Measurements from ENCODE around the gene PLXNA2. TPM values are rescaled to one million over a fixed set of nuclear protein-coding genes. Genes with fewer than 3 reads are reported as not detected.

Gene PLXNA2
- total and polyA plus RNA-seq, 2 of the 8 experiments (the other 6 are each of a cell fraction or from before 2014, with no cell fraction given) = 0.33 to 1.5 TPM

DNA sequence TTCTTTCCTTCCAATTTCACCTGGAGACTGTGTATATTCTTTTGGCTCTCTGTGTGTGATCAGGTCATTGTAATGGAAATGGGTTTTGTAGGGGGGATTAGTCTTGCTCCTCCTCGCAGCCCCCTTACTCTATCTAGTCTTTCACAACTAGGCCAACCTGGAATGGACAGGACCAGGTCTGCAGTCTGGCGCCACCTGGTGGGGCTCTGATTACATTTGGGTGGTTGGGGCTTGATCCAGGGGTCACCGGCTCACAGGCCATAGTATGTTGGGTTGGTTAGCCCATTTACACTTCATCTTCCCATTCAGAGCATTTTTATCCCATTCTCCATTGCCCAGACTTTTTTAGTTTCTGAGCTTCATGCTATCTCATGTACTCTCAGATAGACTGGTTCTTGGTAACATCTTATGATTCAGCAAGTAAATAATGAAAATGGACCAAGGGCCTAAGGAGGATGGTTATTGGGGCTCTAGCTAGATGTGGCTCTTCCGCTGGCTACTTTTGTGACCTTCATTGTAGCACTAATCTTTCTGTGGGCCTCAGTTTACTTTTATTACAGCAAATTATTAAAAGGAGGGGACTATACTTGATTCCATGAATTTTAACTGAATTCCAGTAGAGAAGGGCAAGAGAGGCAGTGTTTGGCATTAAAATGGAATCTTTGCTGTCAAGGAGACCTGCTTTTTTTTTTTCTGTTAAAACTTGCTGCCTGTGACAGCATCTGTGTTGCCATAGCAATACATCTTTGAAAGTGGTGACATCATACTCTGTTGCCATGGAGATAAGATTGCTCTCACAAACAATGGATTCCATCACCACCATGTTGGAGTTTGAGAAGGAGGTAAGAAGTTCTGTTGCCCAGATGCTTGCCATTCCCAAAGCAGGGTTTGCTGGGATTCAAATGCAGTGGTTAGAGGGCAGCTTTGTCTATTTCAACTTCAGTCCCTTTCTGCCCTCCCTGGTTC, 150.1 kb downstream of the PLXNA2 start (continued):
- TF ChIP-seq, protein P1, sequence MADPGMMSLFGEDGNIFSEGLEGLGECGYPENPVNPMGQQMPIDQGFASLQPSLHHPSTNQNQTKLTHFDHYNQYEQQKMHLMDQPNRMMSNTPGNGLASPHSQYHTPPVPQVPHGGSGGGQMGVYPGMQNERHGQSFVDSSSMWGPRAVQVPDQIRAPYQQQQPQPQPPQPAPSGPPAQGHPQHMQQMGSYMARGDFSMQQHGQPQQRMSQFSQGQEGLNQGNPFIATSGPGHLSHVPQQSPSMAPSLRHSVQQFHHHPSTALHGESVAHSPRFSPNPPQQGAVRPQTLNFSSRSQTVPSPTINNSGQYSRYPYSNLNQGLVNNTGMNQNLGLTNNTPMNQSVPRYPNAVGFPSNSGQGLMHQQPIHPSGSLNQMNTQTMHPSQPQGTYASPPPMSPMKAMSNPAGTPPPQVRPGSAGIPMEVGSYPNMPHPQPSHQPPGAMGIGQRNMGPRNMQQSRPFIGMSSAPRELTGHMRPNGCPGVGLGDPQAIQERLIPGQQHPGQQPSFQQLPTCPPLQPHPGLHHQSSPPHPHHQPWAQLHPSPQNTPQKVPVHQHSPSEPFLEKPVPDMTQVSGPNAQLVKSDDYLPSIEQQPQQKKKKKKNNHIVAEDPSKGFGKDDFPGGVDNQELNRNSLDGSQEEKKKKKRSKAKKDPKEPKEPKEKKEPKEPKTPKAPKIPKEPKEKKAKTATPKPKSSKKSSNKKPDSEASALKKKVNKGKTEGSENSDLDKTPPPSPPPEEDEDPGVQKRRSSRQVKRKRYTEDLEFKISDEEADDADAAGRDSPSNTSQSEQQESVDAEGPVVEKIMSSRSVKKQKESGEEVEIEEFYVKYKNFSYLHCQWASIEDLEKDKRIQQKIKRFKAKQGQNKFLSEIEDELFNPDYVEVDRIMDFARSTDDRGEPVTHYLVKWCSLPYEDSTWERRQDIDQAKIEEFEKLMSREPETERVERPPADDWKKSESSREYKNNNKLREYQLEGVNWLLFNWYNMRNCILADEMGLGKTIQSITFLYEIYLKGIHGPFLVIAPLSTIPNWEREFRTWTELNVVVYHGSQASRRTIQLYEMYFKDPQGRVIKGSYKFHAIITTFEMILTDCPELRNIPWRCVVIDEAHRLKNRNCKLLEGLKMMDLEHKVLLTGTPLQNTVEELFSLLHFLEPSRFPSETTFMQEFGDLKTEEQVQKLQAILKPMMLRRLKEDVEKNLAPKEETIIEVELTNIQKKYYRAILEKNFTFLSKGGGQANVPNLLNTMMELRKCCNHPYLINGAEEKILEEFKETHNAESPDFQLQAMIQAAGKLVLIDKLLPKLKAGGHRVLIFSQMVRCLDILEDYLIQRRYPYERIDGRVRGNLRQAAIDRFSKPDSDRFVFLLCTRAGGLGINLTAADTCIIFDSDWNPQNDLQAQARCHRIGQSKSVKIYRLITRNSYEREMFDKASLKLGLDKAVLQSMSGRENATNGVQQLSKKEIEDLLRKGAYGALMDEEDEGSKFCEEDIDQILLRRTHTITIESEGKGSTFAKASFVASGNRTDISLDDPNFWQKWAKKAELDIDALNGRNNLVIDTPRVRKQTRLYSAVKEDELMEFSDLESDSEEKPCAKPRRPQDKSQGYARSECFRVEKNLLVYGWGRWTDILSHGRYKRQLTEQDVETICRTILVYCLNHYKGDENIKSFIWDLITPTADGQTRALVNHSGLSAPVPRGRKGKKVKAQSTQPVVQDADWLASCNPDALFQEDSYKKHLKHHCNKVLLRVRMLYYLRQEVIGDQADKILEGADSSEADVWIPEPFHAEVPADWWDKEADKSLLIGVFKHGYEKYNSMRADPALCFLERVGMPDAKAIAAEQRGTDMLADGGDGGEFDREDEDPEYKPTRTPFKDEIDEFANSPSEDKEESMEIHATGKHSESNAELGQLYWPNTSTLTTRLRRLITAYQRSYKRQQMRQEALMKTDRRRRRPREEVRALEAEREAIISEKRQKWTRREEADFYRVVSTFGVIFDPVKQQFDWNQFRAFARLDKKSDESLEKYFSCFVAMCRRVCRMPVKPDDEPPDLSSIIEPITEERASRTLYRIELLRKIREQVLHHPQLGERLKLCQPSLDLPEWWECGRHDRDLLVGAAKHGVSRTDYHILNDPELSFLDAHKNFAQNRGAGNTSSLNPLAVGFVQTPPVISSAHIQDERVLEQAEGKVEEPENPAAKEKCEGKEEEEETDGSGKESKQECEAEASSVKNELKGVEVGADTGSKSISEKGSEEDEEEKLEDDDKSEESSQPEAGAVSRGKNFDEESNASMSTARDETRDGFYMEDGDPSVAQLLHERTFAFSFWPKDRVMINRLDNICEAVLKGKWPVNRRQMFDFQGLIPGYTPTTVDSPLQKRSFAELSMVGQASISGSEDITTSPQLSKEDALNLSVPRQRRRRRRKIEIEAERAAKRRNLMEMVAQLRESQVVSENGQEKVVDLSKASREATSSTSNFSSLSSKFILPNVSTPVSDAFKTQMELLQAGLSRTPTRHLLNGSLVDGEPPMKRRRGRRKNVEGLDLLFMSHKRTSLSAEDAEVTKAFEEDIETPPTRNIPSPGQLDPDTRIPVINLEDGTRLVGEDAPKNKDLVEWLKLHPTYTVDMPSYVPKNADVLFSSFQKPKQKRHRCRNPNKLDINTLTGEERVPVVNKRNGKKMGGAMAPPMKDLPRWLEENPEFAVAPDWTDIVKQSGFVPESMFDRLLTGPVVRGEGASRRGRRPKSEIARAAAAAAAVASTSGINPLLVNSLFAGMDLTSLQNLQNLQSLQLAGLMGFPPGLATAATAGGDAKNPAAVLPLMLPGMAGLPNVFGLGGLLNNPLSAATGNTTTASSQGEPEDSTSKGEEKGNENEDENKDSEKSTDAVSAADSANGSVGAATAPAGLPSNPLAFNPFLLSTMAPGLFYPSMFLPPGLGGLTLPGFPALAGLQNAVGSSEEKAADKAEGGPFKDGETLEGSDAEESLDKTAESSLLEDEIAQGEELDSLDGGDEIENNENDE (IDR thresholded peaks at IDR 0.05; ENCODE audit: insufficient replicate concordance, low read length) = peak; percentile 25
- TF ChIP-seq, protein P2, sequence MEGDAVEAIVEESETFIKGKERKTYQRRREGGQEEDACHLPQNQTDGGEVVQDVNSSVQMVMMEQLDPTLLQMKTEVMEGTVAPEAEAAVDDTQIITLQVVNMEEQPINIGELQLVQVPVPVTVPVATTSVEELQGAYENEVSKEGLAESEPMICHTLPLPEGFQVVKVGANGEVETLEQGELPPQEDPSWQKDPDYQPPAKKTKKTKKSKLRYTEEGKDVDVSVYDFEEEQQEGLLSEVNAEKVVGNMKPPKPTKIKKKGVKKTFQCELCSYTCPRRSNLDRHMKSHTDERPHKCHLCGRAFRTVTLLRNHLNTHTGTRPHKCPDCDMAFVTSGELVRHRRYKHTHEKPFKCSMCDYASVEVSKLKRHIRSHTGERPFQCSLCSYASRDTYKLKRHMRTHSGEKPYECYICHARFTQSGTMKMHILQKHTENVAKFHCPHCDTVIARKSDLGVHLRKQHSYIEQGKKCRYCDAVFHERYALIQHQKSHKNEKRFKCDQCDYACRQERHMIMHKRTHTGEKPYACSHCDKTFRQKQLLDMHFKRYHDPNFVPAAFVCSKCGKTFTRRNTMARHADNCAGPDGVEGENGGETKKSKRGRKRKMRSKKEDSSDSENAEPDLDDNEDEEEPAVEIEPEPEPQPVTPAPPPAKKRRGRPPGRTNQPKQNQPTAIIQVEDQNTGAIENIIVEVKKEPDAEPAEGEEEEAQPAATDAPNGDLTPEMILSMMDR (IDR thresholded peaks at IDR 0.05; ENCODE audit: control extremely low read depth in 1 of 3, insufficient read depth in 1 of 3, low read depth in 1 of 3, low read length in 3 of 3) = peak; percentile 88 to 94 (median 89)
- TF ChIP-seq CEBPB (IDR thresholded peaks at IDR 0.05; ENCODE audit: low read depth, low read length) = peak; percentile 80
- TF ChIP-seq TAF7 (optimal IDR thresholded peaks at IDR 0.05; ENCODE audit: borderline replicate concordance, low read depth, low read length) = no peak
- peak; percentile 76 to 85 for TF ChIP-seq RAD21 (IDR thresholded peaks at IDR 0.05 in 1 of 2, conservative IDR thresholded peaks at IDR 0.05 in 1 of 2; ENCODE audit: low read depth in 2 of 2, low read length in 2 of 2)
- TF ChIP-seq NRF1 (IDR thresholded peaks at IDR 0.05; ENCODE audit: low read depth, low read length) = no peak
